GM23248 (cell line): Measurements from ENCODE around the gene MAGI1.

Source experiments
- EZH2 ChIP-seq: fragments of 200-600 bp; sonication (generic); IDR thresholded peaks from 2 replicates; pipeline ENCODE4 v1.6.1; 2018; ENCODE audit warnings: antibody characterized with exemption, mild to moderate bottlenecking; ENCODE audit not compliant: insufficient read depth, poor library complexity, severe bottlenecking
- EZH2phosphoT487 ChIP-seq: fragments of 200-600 bp; sonication (generic); IDR thresholded peaks from 2 replicates; pipeline ENCODE4 v1.6.1; 2018; ENCODE audit warnings: antibody characterized with exemption, moderate library complexity, mild to moderate bottlenecking, low read depth; ENCODE audit not compliant: insufficient read depth

- no peak for TF ChIP-seq EZH2phosphoT487
- no peak for TF ChIP-seq EZH2
Observed at GRCh38 chr3:65712140-65712539, 326.6 kb downstream of the MAGI1 start.
